ENCODE measurements around the gene TBC1D2B. TPM values are rescaled to one million over a fixed set of nuclear protein-coding genes. Genes with fewer than 3 reads are reported as not detected.
A peak's percentile ranks its signal among the peaks of the same experiment; 100 is the strongest.
"Not testable (repeated sequence)": the region's sequence is repeated elsewhere in the genome, so short reads cannot be mapped to it uniquely, and the experiment has no call there.

TBC1D2B gene
- total and polyA plus RNA-seq, 4 donors = 9.8 to 109 (median 53.2) TPM

DNA sequence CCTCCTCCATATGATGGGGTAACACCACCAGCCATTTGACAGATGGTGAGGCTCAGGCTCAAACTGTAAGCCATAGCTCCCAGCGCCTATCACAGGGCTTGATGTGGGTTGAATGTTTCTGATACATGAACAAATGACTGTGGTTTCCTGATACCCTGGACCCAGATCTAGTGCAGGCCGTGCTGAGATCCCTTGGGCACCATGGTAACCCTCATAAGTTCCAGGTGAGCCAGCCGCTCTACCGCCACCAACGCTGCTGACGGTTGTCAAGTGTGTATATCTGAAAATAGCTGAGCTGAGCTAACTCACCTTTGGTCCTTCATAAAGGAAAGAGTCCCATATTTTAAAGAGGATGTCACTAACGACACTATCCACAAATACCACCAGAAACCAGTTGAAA, 74.5 kb downstream of the TBC1D2B start:
- Histone ChIP-seq H3K4me1 (ENCODE audit: control insufficient read depth in 1 of 2, insufficient read depth in 2 of 2, low read length in 2 of 2) (no peaks in the 10 kb centered on the region), H3K27me3 (ENCODE audit: control insufficient read depth in 1 of 2, insufficient read depth in 2 of 2, low read length in 1 of 2) (no peaks in the 10 kb centered on the region), H3K4me3 (ENCODE audit: low read length in 2 of 2) (no peak overlapping the region), H3K27ac (ENCODE audit: low read depth in 1 of 2, low read length in 2 of 2) (no peak overlapping the region), H3K36me3 (ENCODE audit: control insufficient read depth in 1 of 2, insufficient read depth in 2 of 2, low read length in 1 of 2) (peaks cover 0 to 7% of the 10 kb centered on the region in 2 donors), H3K9me3 (ENCODE audit: control insufficient read depth, low read length) (no peaks in the 10 kb centered on the region)
- ATAC-seq (ENCODE audit: low FRiP score) = no peak
- intact Hi-C loops (cut with DNase I) = loop anchor here in 1 of 2 donors (5.0 kb wide), 1 partner anchor 74 kb away; the partner anchor contains the start of gene TBC1D2B
- 98 to 99% methylated on average over 7 of the region's 7 CpGs for WGBS, 2 donors
- no peak for DNase-seq

DNA sequence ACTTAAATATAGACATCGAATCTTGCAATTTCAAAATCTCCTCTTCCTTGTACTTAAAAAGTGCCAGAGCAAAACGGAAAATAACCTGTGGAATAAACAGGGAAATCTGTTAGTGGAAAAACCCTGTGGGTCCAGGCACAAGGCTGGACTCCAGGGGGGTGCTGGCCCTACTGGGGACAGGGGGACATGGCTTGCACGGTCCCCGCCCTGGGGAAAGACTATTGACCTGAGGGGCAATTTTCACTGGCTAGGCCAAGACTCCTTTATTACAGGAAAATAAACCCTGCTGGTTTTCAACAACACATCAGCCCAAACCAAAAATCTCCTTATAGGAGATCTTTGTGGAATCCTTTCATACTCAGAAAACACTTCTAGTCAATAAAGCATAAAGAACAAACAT, 75.9 kb downstream of the TBC1D2B start:
- WGBS, 2 donors = 94 to 97% methylated on average over 4 of the region's 4 CpGs
- no peak overlapping the region for H3K4me3 ChIP-seq (ENCODE audit: low read length in 2 of 2)
- no peak overlapping the region for H3K27ac ChIP-seq (ENCODE audit: low read depth in 1 of 2, low read length in 2 of 2)
- H3K9me3 ChIP-seq (ENCODE audit: control insufficient read depth, low read length) = no peaks in the 10 kb centered on the region
- peaks cover 0 to 7% of the 10 kb centered on the region in 2 donors for H3K36me3 ChIP-seq (ENCODE audit: control insufficient read depth in 1 of 2, insufficient read depth in 2 of 2, low read length in 1 of 2)
- no peaks in the 10 kb centered on the region for H3K4me1 ChIP-seq (ENCODE audit: control insufficient read depth in 1 of 2, insufficient read depth in 2 of 2, low read length in 2 of 2)
- intact Hi-C loops (cut with DNase I) = loop anchor here in 1 of 2 donors (5.0 kb wide), 1 partner anchor 76 kb away; the partner anchor contains the start of gene TBC1D2B
- no peak for ATAC-seq (ENCODE audit: low FRiP score)
- H3K27me3 ChIP-seq (ENCODE audit: control insufficient read depth in 1 of 2, insufficient read depth in 2 of 2, low read length in 1 of 2) = no peaks in the 10 kb centered on the region
- DNase-seq = peak in 1 of 2 donors; percentile 24

DNA sequence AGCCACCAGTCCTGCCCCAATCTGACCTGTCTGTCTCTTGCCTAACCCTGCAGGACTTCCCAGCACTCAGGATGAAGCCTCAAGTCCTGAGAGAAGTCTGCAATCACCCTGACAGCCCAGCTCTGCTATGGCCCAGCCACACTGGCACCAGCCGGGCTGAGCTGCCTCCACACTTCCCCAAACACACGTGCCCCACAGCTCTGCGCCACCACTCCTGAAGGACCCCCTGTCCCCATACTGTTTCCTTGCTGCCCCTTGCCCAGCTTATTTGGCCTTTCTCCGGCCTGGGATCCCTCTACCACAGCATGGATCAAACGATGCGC, 76.6 kb downstream of the TBC1D2B start:
- intact Hi-C loops (cut with DNase I) = loop anchor here in 1 of 2 donors (5.0 kb wide), 1 partner anchor 76 kb away; the partner anchor contains the start of gene TBC1D2B

DNA sequence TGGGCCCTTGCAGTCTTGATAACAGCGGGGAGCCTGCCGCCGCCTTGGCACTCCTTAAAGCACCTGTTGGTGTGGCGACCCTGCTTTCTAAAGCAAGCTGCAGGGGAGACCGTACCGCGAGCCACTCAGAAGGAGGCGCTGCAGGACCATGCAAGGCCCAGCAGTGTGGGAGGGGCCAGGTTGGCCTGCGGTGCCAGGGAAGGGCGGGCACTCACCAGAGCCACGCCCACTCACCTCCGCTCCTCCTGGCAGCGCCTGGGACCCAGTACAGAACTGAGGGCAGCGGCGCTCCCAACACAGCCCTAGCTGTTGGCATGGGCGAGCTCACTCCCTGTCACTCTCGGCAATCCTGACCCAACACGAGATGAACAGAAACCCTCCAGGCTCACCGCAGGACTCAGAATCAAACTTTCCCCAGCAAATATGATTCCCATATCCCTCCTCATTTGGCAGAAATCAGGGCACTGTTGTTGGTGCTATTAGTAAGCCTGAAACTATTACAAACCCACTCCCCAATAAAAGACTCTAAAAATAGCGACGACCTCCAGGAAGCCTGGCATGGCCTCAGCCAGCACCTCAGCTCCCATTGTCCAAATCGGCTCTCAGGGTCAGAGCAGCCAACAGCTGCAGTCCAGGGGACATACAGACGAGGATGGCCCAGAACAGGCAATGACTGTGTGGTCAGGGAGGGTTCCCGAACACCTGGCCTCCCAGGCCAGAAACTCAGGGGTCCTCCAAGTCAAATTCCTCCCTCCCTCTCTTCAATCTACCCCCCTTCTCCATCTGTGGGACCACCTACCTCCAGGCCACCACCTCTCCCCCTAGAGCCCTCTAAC, 77.2 kb downstream of the TBC1D2B start:
- Histone ChIP-seq H3K36me3 (ENCODE audit: control insufficient read depth in 1 of 2, insufficient read depth in 2 of 2, low read length in 1 of 2) (peaks cover 0 to 7% of the 10 kb centered on the region in 2 donors), H3K27ac (ENCODE audit: low read depth in 1 of 2, low read length in 2 of 2) (no peak overlapping the region), H3K9me3 (ENCODE audit: control insufficient read depth, low read length) (no peaks in the 10 kb centered on the region), H3K27me3 (ENCODE audit: control insufficient read depth in 1 of 2, insufficient read depth in 2 of 2, low read length in 1 of 2) (no peaks in the 10 kb centered on the region), H3K4me3 (ENCODE audit: low read length in 2 of 2) (no peak overlapping the region), H3K4me1 (ENCODE audit: control insufficient read depth in 1 of 2, insufficient read depth in 2 of 2, low read length in 2 of 2) (no peaks in the 10 kb centered on the region)
- DNase-seq (peak in 1 of 2 donors; percentile 85), ATAC-seq (ENCODE audit: low FRiP score) (peak; percentile 51)
- intact Hi-C loops (cut with DNase I) = loop anchor here in 1 of 2 donors (5.0 kb wide), 1 partner anchor 77 kb away; the partner anchor contains the start of gene TBC1D2B
- WGBS, 2 donors = 84 to 85% methylated on average over 24 of the region's 24 CpGs

More for the DNA sequence above, 76.6 kb downstream of the TBC1D2B start:
- no peak for DNase-seq
- Histone ChIP-seq H3K27ac (ENCODE audit: low read depth in 1 of 2, low read length in 2 of 2) (no peak overlapping the region), H3K4me1 (ENCODE audit: control insufficient read depth in 1 of 2, insufficient read depth in 2 of 2, low read length in 2 of 2) (no peaks in the 10 kb centered on the region), H3K9me3 (ENCODE audit: control insufficient read depth, low read length) (no peaks in the 10 kb centered on the region), H3K36me3 (ENCODE audit: control insufficient read depth in 1 of 2, insufficient read depth in 2 of 2, low read length in 1 of 2) (peaks cover 0 to 7% of the 10 kb centered on the region in 2 donors), H3K27me3 (ENCODE audit: control insufficient read depth in 1 of 2, insufficient read depth in 2 of 2, low read length in 1 of 2) (no peaks in the 10 kb centered on the region), H3K4me3 (ENCODE audit: low read length in 2 of 2) (no peak overlapping the region)
- ATAC-seq (ENCODE audit: low FRiP score) = no peak
- 96% methylated on average over 6 of the region's 6 CpGs for WGBS, 2 donors

DNA sequence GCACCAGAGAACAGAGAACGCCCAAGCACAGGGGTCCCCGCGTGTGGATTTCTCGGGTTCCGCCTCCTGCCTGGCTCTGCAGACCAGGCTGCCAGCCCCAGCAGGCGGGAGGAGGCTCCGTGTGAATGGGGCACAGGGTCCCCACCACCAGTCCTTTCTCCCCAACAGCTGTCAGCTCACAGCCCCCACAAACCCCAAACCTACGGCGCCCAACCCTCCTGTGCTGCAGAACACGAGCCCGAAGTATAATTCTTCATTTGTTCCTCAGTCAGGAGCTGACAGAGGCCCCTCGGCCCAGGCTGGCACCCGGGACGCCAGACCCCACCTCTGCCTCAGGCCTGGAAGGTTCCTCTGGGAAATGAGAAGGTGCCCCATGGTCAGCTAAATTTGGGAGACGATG, 78.0 kb downstream of the TBC1D2B start:
- no peaks in the 10 kb centered on the region for H3K9me3 ChIP-seq (ENCODE audit: control insufficient read depth, low read length)
- no peak overlapping the region for H3K4me3 ChIP-seq (ENCODE audit: low read length in 2 of 2)
- H3K36me3 ChIP-seq (ENCODE audit: control insufficient read depth in 1 of 2, insufficient read depth in 2 of 2, low read length in 1 of 2) = peaks cover 0 to 7% of the 10 kb centered on the region in 2 donors
- DNase-seq (no peak), ATAC-seq (ENCODE audit: low FRiP score) (no peak)
- WGBS, 2 donors = 92 to 95% methylated on average over 15 of the region's 15 CpGs
- no peaks in the 10 kb centered on the region for H3K27me3 ChIP-seq (ENCODE audit: control insufficient read depth in 1 of 2, insufficient read depth in 2 of 2, low read length in 1 of 2)
- intact Hi-C loops (cut with DNase I) = no loop called here
- no peaks in the 10 kb centered on the region for H3K4me1 ChIP-seq (ENCODE audit: control insufficient read depth in 1 of 2, insufficient read depth in 2 of 2, low read length in 2 of 2)
- H3K27ac ChIP-seq (ENCODE audit: low read depth in 1 of 2, low read length in 2 of 2) = no peak overlapping the region

DNA sequence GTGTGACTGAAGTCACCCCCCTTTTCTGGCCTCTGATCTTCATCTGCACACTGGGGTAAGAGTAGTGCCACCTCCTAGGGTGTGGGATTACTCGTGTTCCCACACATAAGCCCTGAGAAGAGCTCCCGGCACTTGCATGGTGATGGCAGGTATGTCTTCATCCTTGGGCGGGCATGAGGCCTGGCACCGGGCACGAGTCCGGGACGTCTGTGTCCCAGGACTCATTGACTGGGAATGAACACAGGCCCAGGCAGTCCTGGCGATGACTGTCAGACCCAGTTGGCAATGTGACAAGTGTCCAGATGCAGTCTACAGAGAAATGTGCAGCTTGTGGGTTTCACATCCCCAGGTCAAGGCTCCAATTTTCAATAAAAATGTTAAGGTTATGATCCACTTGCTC, 78.9 kb downstream of the TBC1D2B start:
- no peak for DNase-seq
- H3K36me3 ChIP-seq (ENCODE audit: control insufficient read depth in 1 of 2, insufficient read depth in 2 of 2, low read length in 1 of 2) = peaks cover 0 to 7% of the 10 kb centered on the region in 2 donors

DNA sequence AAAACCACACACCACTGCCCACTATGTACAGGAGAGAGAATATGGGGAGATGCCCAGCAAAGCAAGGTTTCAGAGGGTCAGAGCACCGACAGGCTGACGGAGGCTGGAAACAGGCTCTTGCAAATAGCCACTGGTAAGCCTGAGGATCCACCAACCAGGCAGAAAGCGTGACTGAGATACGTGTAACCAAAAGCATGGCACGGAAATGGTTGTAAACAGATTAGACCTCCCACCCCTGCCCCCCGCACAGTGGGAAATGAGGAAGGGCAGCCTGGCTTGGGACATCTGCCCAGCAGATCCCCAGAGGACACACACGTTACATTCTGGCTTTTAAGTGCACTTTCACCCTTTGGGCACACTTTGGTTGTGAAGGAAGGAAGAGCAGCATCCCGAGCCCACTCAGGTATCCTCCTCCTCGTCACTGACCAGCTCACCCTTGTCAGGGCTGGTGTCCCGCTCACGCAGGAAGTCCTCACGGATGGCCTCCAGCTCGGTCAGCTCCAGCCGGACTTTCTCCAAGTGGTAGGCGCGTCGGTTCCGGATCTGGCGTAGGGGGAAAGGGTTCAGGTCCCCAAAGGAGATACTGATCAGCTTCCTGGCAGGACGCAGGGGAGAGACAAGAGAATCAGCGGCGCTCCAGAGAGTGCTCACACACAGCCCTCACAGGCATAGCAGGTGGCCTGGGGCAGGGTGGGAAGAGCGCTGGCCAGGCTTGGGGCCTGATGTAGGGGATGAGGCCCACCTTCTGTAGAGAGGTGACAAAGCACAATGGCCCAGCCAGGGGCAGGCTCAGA, 79.6 kb downstream of the TBC1D2B start:
- 95 to 96% methylated on average over 22 to 23 of the region's 23 CpGs for WGBS, 2 donors
- H3K36me3 ChIP-seq (ENCODE audit: control insufficient read depth in 1 of 2, insufficient read depth in 2 of 2, low read length in 1 of 2); H3K4me1 ChIP-seq (ENCODE audit: control insufficient read depth in 1 of 2, insufficient read depth in 2 of 2, low read length in 2 of 2); H3K27me3 ChIP-seq (ENCODE audit: control insufficient read depth in 1 of 2, insufficient read depth in 2 of 2, low read length in 1 of 2); H3K4me3 ChIP-seq (ENCODE audit: low read length in 2 of 2); DNase-seq; H3K27ac ChIP-seq (ENCODE audit: low read depth in 1 of 2, low read length in 2 of 2); H3K9me3 ChIP-seq (ENCODE audit: control insufficient read depth, low read length); intact Hi-C loops (cut with DNase I); ATAC-seq (ENCODE audit: low FRiP score): not testable (repeated sequence)

More for the DNA sequence above, 78.9 kb downstream of the TBC1D2B start:
- no peak for ATAC-seq (ENCODE audit: low FRiP score)
- intact Hi-C loops (cut with DNase I) = no loop called here
- Histone ChIP-seq H3K4me1 (ENCODE audit: control insufficient read depth in 1 of 2, insufficient read depth in 2 of 2, low read length in 2 of 2) (peaks cover 0 to under 1% of the 10 kb centered on the region in 2 donors), H3K27me3 (ENCODE audit: control insufficient read depth in 1 of 2, insufficient read depth in 2 of 2, low read length in 1 of 2) (no peaks in the 10 kb centered on the region), H3K4me3 (ENCODE audit: low read length in 2 of 2) (no peak overlapping the region), H3K27ac (ENCODE audit: low read depth in 1 of 2, low read length in 2 of 2) (no peak overlapping the region), H3K9me3 (ENCODE audit: control insufficient read depth, low read length) (no peaks in the 10 kb centered on the region)
- 92 to 94% methylated on average over 8 of the region's 8 CpGs for WGBS, 2 donors

DNA sequence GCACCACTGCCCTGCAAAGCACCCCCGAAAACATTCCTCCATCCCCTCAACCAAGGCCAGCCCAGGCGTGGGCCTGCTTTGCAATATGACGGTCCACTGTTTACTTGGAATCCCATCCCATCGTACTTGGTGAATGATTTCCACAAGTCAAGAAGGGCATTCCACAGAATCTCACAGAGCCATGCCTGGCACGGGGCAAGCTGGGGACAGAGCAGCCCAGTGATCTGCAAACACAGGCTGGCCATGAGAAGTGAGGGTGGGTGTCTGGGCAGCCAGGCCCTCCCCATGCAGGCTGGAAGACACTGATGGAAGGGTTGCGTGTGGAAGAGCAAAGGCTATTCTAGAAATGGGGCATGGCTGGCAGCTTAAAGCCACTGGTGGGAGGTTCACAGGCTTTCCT, 80.3 kb downstream of the TBC1D2B start:
- H3K9me3 ChIP-seq (ENCODE audit: control insufficient read depth, low read length); DNase-seq; H3K27me3 ChIP-seq (ENCODE audit: control insufficient read depth in 1 of 2, insufficient read depth in 2 of 2, low read length in 1 of 2); intact Hi-C loops (cut with DNase I); ATAC-seq (ENCODE audit: low FRiP score); H3K4me1 ChIP-seq (ENCODE audit: control insufficient read depth in 1 of 2, insufficient read depth in 2 of 2, low read length in 2 of 2); H3K36me3 ChIP-seq (ENCODE audit: control insufficient read depth in 1 of 2, insufficient read depth in 2 of 2, low read length in 1 of 2); H3K27ac ChIP-seq (ENCODE audit: low read depth in 1 of 2, low read length in 2 of 2); H3K4me3 ChIP-seq (ENCODE audit: low read length in 2 of 2): not testable (repeated sequence)
- WGBS, 2 donors = 94 to 95% methylated on average over 4 to 6 of the region's 6 CpGs
